HG02973 (cell line): ENCODE data around the gene MOCS3.

ENCODE experiments used
- ATAC-seq: cut with Tn5 transposase; IDR thresholded peaks from one replicate; pipeline ENCODE4 v1.9.1; 2021; ENCODE audit warnings: moderate library complexity; ENCODE audit not compliant: unreplicated experiment

MOCS3 gene

DNA sequence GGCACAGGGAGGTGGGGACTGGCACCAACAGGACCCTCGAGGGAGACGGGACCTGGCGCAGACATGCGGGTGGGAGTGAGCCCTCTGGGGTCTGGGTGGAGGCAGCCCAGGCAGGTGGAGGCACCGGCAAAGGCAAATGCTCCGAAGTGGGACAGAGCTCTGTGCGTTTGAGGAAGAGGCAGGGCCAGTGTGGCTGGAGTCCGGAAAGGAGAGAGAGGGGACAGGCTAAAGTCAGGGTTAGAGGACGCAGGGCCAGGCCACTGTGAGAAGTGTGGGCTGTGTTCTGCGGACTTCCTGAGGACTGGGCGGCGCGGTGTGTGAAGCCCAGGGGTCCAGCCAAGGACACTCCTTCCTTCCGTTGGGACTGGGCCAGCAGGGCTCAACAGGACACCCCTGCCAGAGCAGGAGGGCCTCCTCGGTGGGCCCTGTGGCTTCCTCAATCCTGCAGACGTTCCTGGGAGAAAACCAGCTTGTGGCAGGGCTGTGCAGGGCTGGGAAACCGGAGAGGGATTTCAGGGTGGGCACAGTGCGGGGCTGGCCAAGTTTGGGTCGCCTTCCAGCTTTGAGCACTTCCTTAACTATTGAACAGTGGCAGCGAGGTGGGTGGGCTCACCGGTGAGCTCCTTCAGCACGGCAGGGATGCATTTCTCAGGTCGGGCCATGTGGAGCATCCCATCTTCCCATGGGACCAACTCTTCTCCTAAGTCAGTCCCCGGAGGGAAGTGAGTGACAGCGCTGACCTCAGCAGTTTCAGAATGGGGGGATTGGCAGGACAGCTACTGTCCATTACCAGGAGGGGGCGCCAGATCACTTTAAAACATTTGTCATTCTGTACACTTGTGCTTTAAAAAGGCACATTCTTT, 22.5 kb downstream of the MOCS3 start:
- ATAC-seq = no peak

- ATAC-seq = no peak
Measured at GRCh38 chr20:50981714-50982048, 23.1 kb downstream of the MOCS3 start.

GRCh38 chr20:50982363-50982762, 23.7 kb downstream of the MOCS3 start:
- ATAC-seq = no peak

DNA sequence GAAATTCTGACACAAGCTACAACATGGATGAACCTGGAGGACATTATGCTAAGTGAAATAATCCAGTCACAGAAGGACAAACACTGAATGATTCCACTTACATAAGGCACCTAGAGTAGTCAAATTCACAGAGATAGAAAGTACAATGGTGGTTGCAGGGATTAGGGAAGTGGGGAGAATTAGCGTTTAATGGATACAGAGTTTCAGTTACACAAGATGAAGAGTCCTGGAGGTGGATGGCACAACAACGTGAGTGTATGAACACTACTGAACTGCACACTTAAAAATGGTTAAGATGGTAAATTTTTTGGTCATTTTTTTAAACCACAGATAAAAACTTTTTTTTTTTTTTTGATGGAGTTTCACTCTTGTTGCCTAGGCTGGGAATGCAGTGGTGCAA, 24.7 kb downstream of the MOCS3 start:
- ATAC-seq = no peak

- ATAC-seq = no peak
Measured at GRCh38 chr20:50987493-50988210, 29.0 kb downstream of the MOCS3 start.

DNA sequence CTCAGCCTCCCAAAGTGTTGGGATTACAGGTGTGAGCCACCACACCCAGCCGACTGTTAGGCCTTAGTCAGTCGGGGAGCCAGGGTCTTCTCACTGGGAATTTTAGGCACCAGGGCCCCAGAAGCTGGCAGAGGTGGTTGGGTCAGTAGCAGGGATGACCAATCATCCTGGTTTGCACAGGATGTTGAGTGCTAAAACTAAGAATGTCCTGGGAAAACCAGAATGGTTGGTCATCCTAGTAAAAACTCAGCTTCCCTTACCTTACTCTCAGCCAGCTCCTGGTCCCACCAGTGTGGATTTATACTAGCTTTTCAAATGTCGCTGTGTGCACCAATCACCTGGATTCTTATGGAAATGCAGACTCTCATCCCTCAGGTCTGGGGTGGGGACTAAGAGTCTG, 32.5 kb downstream of the MOCS3 start:
- ATAC-seq = no peak

GRCh38 chr20:50992336-50992732, 33.7 kb downstream of the MOCS3 start:
- no peak for ATAC-seq

DNA sequence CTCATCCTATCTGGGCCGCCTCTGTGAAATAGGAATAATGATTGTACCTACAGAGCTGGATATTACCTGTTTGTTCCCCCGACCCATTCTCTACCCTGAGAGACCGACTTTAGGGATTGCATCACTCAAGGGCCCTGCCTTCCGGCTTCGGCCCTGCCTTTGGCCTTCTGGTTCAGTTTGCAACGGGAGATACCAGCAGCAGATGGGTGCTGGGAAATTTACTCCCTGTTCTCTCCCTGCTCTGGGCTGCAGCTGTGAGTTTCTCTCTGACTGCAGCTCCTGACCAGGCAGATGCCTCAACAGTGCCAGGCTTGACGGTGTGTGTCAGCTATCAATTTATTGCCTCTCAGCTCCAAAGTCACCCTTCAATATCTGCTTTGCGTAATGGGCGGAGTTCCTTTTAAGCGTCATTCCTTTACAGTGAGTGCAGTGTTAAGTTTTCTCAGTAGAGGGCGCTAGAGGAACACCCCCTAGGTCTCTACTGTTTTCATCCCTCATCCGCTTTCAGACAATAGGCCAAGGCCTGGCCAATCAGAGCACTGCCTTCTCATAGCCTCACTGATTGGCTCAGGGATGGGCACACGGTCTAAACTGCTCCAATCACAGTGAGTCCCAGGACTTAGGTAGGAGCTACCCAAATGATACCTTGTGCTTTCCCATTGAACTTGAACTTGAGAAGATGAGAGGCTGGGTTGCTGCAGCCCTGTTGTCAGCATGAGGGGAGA, 34.3 kb downstream of the MOCS3 start:
- peak; percentile 63 for ATAC-seq

- no peak for ATAC-seq
Measured at GRCh38 chr20:50993876-50994275, 35.3 kb downstream of the MOCS3 start.

- no peak for ATAC-seq
Measured at GRCh38 chr20:50995506-50995905, 36.9 kb downstream of the MOCS3 start.

DNA sequence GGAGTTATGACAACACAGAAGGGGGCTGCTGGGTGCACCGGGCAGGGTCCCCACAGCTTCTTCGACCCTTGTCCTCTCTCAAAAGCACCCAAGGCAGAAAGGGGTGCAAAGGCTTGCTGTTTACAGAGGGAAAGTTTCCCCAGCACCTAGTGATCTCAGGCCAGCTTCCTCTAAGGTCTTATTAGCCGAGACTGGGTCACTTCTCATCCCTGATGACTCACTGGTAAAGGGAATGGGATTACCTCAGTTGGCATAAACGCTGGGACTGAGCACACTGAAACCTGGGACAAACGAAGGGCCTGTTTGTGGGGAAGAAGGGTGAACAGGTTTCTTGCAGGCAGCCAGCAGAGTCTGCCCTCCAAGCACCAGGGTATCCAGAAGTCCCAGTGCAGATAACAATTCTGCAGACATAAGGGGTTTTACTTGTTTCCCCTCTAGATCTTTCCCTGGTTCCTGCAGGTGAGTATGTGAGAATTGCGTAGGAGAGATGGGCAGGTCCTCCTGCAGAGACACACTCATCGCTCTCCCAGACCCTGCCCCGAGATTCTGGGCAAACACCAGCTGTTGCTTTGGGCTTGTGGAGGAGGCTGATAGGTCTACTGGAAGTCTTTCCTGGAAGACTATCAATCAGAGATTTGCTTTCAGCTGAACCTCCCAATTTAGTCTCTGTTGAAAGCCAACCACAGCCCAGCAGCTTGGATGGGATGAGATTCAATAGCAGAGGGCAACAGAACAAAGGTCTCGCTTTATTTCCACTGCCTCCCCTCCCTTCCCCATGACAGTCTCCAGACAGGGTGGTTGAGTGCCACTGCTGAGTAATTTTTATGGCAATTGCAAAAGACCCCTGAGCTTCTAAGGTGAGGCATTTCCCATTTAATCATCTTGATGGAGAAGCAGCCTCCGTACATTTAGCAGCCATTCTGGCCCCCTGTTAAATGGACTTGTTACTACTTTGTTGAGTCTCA, 38.6 kb downstream of the MOCS3 start:
- ATAC-seq = no peak

DNA sequence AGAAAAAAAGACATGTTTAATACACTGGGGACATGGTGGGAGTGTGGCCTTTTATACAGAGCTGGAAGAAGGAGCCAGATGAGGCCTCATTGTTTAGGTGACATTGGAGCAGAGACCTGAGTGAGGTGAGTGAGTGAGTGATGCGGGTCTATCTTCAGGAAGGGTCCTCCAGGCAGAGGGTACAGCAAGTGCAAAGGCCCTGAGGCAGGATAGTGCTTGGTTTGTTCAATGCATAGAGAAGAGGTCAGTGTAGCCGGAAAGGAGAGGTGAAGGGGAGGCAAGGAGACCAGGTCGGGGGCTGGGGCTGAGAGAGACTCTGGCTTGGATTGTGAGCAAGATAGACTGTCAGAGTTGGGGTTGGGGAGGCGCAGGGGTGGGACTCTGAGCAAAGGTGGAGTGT, 40.7 kb downstream of the MOCS3 start:
- ATAC-seq = no peak

DNA sequence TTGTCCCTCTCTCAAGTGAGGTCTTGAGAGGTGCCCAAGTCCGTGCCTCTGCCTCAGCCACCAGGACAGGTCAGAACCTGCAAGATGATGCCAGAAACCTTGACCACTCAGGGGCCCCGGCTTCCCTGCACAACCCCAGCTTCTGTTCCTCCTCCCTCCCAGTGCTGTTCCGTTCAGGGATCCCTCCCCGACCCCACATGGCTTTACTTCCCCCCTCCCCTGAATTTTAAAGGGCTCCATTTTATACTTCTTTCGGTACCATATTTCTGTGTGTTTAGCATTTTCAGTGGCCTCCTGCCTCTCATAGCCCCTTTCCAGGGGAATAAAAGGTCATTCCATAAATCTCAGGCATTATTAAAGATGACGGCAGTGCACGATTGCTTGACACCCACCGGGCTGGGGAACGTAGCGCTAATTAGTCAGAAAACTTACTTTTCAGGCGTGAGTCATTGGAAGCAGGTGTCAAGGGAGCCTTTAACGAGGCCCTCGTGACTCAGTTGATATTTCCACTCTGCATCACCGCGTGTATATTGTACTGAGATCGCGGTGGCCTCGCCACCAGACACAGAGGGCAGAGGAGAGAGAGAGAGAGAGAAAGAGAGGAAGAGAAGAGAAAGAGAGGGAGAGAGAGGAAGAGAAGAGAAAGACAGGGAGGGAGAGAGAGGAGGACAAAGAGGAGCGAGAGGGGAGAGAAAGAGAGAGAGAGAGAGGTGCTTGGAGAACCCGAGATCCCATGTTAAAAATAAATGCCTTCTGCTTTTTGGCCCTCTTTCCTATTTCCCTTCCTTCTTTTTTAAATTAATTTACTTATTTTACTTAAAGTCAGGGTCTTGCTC, 43.0 kb downstream of the MOCS3 start:
- no peak for ATAC-seq

DNA sequence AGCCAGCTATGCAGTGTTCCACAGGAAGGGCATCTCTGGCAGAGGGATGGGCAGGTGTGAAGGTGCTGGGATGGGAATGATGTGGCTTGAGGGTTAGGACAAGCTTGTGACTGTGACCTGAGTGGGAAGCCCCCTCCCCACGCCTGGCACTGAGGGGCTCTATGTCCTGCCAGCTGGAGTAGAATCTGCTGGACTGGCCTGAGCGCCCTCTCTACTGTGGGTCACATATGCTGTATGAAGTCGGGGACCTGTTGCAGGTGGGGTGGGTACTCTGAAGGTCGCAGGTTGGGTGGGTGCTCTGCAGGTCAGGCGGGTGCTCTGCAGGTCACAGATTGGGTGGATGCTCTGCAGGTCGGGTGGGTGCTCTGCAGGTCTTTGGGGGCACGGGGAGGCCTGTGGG, 44.0 kb downstream of the MOCS3 start:
- ATAC-seq = no peak

GRCh38 chr20:51003753-51004152, 45.1 kb downstream of the MOCS3 start:
- ATAC-seq = no peak

DNA sequence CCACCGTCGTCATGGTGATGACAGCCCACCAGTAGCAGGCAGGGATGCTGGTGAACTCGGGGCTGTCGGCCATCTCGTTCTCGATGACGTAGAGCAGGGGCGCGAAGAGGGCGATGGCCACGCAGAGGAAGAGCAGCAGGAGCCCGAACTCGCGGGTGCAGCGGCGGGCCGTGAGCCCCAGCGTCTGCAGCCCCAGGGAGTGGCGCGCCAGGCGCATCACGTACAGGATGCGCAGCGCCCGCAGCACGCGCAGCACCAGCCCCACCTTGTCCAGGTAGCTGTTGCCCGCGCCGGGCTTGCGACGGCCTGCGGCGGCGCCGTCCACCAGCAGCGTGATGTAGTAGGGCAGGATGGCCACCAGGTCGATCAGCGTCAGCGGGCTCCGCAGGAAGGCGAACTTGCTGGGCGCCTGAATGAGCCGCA, 45.7 kb downstream of the MOCS3 start:
- no peak for ATAC-seq

GRCh38 chr20:51004781-51005180, 46.2 kb downstream of the MOCS3 start:
- no peak for ATAC-seq

- no peak for ATAC-seq
Measured at GRCh38 chr20:51005214-51005613, 46.6 kb downstream of the MOCS3 start.

DNA sequence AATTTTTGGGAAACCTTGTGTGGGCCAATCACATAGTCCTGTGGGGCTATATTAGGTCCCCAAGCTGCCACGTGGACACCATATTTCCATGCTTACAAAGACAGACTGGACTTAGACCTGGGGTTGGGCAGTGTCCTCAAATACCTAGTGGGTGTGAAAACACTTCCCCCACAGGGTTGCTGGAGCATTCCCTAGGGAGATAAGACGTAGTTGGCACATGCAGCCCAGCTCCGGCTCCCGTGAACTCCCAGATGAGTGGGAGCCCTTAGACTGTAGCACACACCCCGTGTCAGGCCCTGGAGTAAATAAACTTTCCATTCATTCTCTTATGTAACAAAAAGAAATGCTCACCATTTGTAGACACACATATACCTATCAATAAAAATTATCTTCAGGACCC, 50.1 kb downstream of the MOCS3 start:
- ATAC-seq = no peak
